A549 (cell line): Measurements from ENCODE around the gene DEDD2. TPM values are rescaled to one million over a fixed set of nuclear protein-coding genes. Genes with fewer than 3 reads are reported as not detected.

Source experiments
- ATAC-seq, 2 experiments: fragments of 200-7000 bp in 1 of 2; fragments of >200 bp in 1 of 2; cut with Nextera tagmentation in 1 of 2; cut with Tn5 transposase in 1 of 2; 3 replicates each; pipeline versions ENCODE4 v1.8.0 to v1.9.1; 2018 to 2020; ENCODE audit warnings: mild to moderate bottlenecking in 1 of 2, moderate library complexity in 1 of 2
- CTCF ChIA-PET: fragments of 300-600 bp; sonication (Branson Sonifier 250); formaldehyde crosslinking; extraction: SDS; loops from one replicate; lab custom pipeline; 2021; ENCODE audit warnings: antibody characterized with exemption, inconsistent platforms; lab: Yijun Ruan, JAX
- POLR2A ChIA-PET: fragments of 350-600 bp; formaldehyde crosslinking; extraction: SDS; loops from one replicate; lab custom pipeline; 2021; ENCODE audit warnings: antibody characterized with exemption, inconsistent platforms; lab: Yijun Ruan, JAX
- DNase-seq, 2 experiments: peaks; one replicate each; pipeline versions ENCODE4 v3.0.0 to v3.0.0-alpha.2; 2011 to 2016; ENCODE audit warnings: low read depth in 1 of 2, low spot score in 1 of 2
- FAIRE-seq: peaks from 2 replicates; lab custom pipeline; 2011; peaks lifted over from hg19 to GRCh38; lab: Jason Lieb, UNC
- H3K27ac ChIP-seq, 2 experiments: fragments of >200 bp; sonication (Bioruptor Twin); formaldehyde crosslinking; 3 replicates each; pipeline ENCODE4 v1.5.1; 2016 to 2017
- H3K4me1 ChIP-seq: fragments of >200 bp; sonication (Bioruptor Twin); formaldehyde crosslinking; 3 replicates; pipeline ENCODE4 v1.6.1; 2016
- H3K4me2 ChIP-seq: fragments of >200 bp; sonication (Bioruptor Twin); formaldehyde crosslinking; 3 replicates; pipeline ENCODE4 v1.6.1; 2016
- H3K4me3 ChIP-seq: fragments of >200 bp; sonication (Bioruptor Twin); formaldehyde crosslinking; 3 replicates; pipeline ENCODE4 v1.5.1; 2016
- H3K9me3 ChIP-seq: fragments of >200 bp; sonication (Bioruptor Twin); formaldehyde crosslinking; 3 replicates; pipeline ENCODE4 v1.6.1; 2016
- CBX2 ChIP-seq: fragments of 200-600 bp; sonication (generic); IDR thresholded peaks from 2 replicates; pipeline ENCODE4 v1.6.1; 2016; ENCODE audit warnings: low read depth, mild to moderate bottlenecking, borderline replicate concordance
- EHF ChIP-seq: fragments of 250-450 bp; sonication (Bioruptor Pico); IDR thresholded peaks from 2 replicates; pipeline ENCODE4 v1.5.0; 2020; ENCODE audit warnings: mild to moderate bottlenecking
- EHMT2 ChIP-seq: fragments of 200-600 bp; sonication (generic); IDR thresholded peaks from 2 replicates; pipeline ENCODE4 v1.6.1; 2016; ENCODE audit warnings: antibody characterized with exemption, low read depth, mild to moderate bottlenecking, moderate library complexity
- EP300 ChIP-seq, 2 experiments: fragments of >200 bp; sonication (Bioruptor Twin); formaldehyde crosslinking; IDR thresholded peaks; 2 replicates in 1 of 2; 3 replicates in 1 of 2; pipeline ENCODE4 v1.6.1; 2016 to 2017
- FOXS1 ChIP-seq: fragments of 250-450 bp; sonication (Bioruptor Pico); IDR thresholded peaks from 2 replicates; pipeline ENCODE4 v1.5.0; 2020; ENCODE audit warnings: mild to moderate bottlenecking, moderate library complexity
- HOXA7 ChIP-seq: fragments of 250-450 bp; sonication (Bioruptor Pico); IDR thresholded peaks from 2 replicates; pipeline ENCODE4 v1.5.0; 2020; ENCODE audit warnings: mild to moderate bottlenecking, moderate library complexity
- MAFK ChIP-seq: fragments of 450-650 bp; IDR thresholded peaks from 2 replicates; pipeline ENCODE4 v1.6.1; 2014; ENCODE audit not compliant: partially characterized antibody
- NPAS2 ChIP-seq: fragments of 250-450 bp; sonication (Bioruptor Pico); IDR thresholded peaks from 2 replicates; pipeline ENCODE4 v1.8.0; 2022; ENCODE audit warnings: mild to moderate bottlenecking, moderate library complexity, borderline replicate concordance
- NR3C1 ChIP-seq: fragments of >200 bp; sonication (Bioruptor Twin); formaldehyde crosslinking; IDR thresholded peaks from 3 replicates; pipeline ENCODE4 v1.6.1; 2017
- PHF8 ChIP-seq: fragments of 200-600 bp; sonication (generic); IDR thresholded peaks from 2 replicates; pipeline ENCODE4 v1.6.1; 2016; ENCODE audit warnings: low read depth, mild to moderate bottlenecking, antibody characterized with exemption, moderate library complexity, borderline replicate concordance
- RAD21 ChIP-seq, 2 experiments: fragments of >200 bp in 1 of 2; sonication (Bioruptor Twin) in 1 of 2; formaldehyde crosslinking in 1 of 2; IDR thresholded peaks in 1 of 2; conservative IDR thresholded peaks in 1 of 2; 2 replicates in 1 of 2; 3 replicates in 1 of 2; pipeline ENCODE4 v1.6.1; 2012 to 2018; ENCODE audit warnings: inconsistent platforms in 1 of 2
- RCOR1 ChIP-seq: fragments of 150-350 bp; IDR thresholded peaks from 2 replicates; pipeline ENCODE4 v1.6.1; 2014; ENCODE audit warnings: antibody characterized with exemption, low read length, low read depth
- TP53 ChIP-seq: fragments of 250-450 bp; sonication (Bioruptor Pico); IDR thresholded peaks from 2 replicates; pipeline ENCODE4 v1.5.0; 2021; ENCODE audit warnings: mild to moderate bottlenecking, moderate library complexity
- ZNF302 ChIP-seq: fragments of 250-450 bp; sonication (Bioruptor Pico); IDR thresholded peaks from 2 replicates; pipeline ENCODE4 v1.9.0; 2021; ENCODE audit warnings: inconsistent platforms, mild to moderate bottlenecking, moderate library complexity
- WGBS: methylation state at CpG from one replicate; pipeline ENCODE4 v1.1.6; 2017; ENCODE audit errors: missing lambda C conversion rate; 5-methylcytosine and 5-hydroxymethylcytosine counted together
- polyA plus RNA-seq, 4 experiments: library from polyadenylated mRNA; depleted of rRNA in 3 of 4; stranded (reverse); fragments of >200 nt; fragmentation: RNase III in 1 of 4; extraction: RNeasy Plus Mini Kit Qiagen cat#74134 plus additional on column Dnase treatment in 1 of 4; gene quantifications; 2 replicates in 3 of 4; 3 replicates in 1 of 4; pipeline ENCODE4 v1.2.3, GENCODE V29; 2011 to 2017
- TF ChIP-seq, protein P1 (sequence below): fragments of 150-350 bp; IDR thresholded peaks from 2 replicates; pipeline ENCODE4 v1.6.1; 2014; ENCODE audit warnings: low read depth, mild to moderate bottlenecking, low read length
- TF ChIP-seq, protein P2 (sequence below): fragments of >200 bp; sonication (Bioruptor Twin); formaldehyde crosslinking; IDR thresholded peaks from 2 replicates; pipeline ENCODE4 v1.6.1; 2016
- TF ChIP-seq, protein P3 (sequence below): fragments of 200-600 bp; sonication (generic); IDR thresholded peaks from 2 replicates; pipeline ENCODE4 v1.6.1; 2016; ENCODE audit warnings: antibody characterized with exemption, mild to moderate bottlenecking, moderate library complexity
- TF ChIP-seq, protein P4 (sequence below): fragments of 250-450 bp; sonication (Bioruptor Pico); IDR thresholded peaks from 2 replicates; pipeline ENCODE4 v1.5.0; 2021; ENCODE audit warnings: mild to moderate bottlenecking, moderate library complexity, borderline replicate concordance

Gene DEDD2
- polyA plus RNA-seq, 2 of the 4 experiments (the other 2 are of a cell fraction): 30.8 to 54.1 TPM

DNA sequence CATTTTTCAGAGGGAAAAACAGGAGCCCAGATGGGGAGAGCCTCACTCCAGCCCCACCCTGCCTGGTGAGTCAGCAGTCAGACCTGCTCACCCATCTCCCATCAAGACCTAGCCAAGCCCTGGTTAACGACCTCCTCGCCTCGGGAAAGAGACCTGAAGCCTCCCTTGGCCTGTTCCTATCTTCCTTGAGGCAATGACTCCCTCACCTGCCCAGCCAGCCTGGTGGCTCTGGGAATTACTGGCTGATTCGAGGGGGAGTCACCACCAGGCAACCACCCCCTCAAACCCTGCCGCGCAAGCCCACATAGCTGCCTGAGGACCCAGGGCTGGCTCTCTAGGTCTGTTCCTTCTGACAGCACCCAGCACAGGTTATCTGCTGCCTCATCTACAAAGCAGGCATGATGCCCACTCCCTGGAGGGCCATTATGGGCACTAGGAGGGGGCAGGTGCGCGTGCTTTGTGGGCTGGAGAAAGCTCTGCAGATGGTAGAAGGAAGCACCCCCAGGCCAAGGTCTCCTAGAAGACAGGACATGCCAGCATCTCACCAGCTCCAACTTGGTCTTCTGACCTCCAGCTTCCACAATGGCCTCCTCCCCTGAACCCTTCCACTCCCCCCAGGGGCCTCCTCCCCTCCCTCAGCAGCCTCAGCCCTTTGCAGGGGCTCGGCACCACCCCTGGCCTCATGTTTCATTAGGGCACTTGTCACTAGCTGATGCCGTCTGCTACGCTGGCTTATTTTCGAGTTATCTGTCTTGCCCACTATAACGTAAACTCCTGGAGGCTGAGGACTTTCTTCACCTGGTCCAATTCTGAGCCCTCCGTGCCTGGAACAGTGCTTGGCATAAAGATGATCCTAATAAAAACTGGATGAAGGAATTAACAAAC, 10.4 kb downstream of the DEDD2 start:
- ChIA-PET CTCF (interaction anchor here (0.9 to 13.0 kb wide), 15 partner anchors 9 to 99 kb away, joined by 3 to 136 read pairs (median 4); partner anchors contain the start of genes POU2F2 and ZNF526), POLR2A (no interaction called here)
- Histone ChIP-seq H3K4me2 (peak overlapping the region; percentile 33), H3K4me1 (peaks cover 23% of the 10 kb centered on the region), H3K4me3 (no peak overlapping the region), H3K9me3 (no peaks in the 10 kb centered on the region), H3K27ac (peak overlapping the region; percentile 23 to 68; a peak in 5 of 6 replicates)
- no peak for TF ChIP-seq PHF8
- TF ChIP-seq RCOR1: no peak
- 85% methylated on average over 14 of the region's 14 CpGs for WGBS
- ATAC-seq (peak; percentile 25 to 51; a peak in 4 of 6 replicates), DNase-seq (peak in 1 of 2 experiments; percentile 73), FAIRE-seq (no peak)

- POLR2A ChIA-PET: interaction anchor here (0.7 kb wide), 1 partner anchor 140 kb away, joined by 8 read pairs; no protein-coding TSS in a partner anchor
- no peak for ATAC-seq
- peaks cover 23% of the 10 kb centered on the region for H3K4me1 ChIP-seq
- TF ChIP-seq EHMT2 (no peak), CBX2 (no peak), RAD21 (conservative IDR thresholded peaks at IDR 0.05 in 1 of 2, IDR thresholded peaks at IDR 0.05 in 1 of 2) (no peak), NPAS2 (CRISPR knock-in tag) (no peak), FOXS1 (CRISPR knock-in tag) (no peak), HOXA7 (CRISPR knock-in tag) (no peak), ZNF302 (CRISPR knock-in tag) (no peak), PHF8 (no peak), RCOR1 (no peak), EHF (CRISPR knock-in tag) (no peak)
- TF ChIP-seq, protein P1, sequence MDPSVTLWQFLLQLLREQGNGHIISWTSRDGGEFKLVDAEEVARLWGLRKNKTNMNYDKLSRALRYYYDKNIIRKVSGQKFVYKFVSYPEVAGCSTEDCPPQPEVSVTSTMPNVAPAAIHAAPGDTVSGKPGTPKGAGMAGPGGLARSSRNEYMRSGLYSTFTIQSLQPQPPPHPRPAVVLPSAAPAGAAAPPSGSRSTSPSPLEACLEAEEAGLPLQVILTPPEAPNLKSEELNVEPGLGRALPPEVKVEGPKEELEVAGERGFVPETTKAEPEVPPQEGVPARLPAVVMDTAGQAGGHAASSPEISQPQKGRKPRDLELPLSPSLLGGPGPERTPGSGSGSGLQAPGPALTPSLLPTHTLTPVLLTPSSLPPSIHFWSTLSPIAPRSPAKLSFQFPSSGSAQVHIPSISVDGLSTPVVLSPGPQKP: no peak
- TF ChIP-seq, protein P2, sequence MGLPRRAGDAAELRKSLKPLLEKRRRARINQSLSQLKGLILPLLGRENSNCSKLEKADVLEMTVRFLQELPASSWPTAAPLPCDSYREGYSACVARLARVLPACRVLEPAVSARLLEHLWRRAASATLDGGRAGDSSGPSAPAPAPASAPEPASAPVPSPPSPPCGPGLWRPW: no peak
- TF ChIP-seq, all 56 proteins: peak for 0
- CTCF ChIA-PET: interaction anchor here (1.0 to 13.0 kb wide), 4 partner anchors 21 to 108 kb away, joined by 3 to 136 read pairs (median 31); partner anchors contain the start of gene POU2F2
- no peak overlapping the region for H3K4me2 ChIP-seq
- DNase-seq: no peak
- FAIRE-seq: peak; percentile 23
- H3K9me3 ChIP-seq: no peaks in the 10 kb centered on the region
- WGBS: 91% methylated on average over 6 of the region's 6 CpGs
- no peak overlapping the region for H3K4me3 ChIP-seq
- H3K27ac ChIP-seq: no peak overlapping the region
Measured at GRCh38 chr19:42204664-42205063, 12.8 kb downstream of the DEDD2 start.

DNA sequence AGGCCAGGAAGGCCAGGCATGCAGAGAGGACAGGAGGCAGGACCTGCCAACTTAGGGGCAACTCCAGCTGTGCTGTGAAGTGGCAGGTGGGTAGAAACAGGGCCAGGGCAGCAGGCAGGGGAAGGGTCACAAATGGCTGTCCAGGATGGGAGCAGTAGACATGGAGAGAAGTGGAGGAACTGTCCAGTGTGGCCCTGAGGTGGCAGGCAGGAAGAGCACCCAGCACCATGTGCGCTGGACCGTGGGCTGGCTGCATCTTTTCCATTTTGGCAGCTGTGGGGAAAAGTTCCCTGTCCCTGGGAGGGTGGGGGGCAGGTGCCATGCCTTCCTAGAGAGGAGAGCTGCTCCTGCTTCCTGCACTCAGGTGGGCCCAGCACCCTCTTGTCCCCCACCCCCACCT, 13.8 kb downstream of the DEDD2 start:
- ChIA-PET CTCF (interaction anchor here (1.2 to 13.0 kb wide), 6 partner anchors 12 to 95 kb away, joined by 4 to 136 read pairs (median 19); partner anchors contain the start of gene POU2F2), POLR2A (no interaction called here)
- H3K27ac ChIP-seq: no peak overlapping the region
- no peak for FAIRE-seq
- H3K9me3 ChIP-seq: no peaks in the 10 kb centered on the region
- ATAC-seq: no peak
- peaks cover 23% of the 10 kb centered on the region for H3K4me1 ChIP-seq
- no peak for DNase-seq
- H3K4me2 ChIP-seq: no peak overlapping the region
- no peak for TF ChIP-seq MAFK
- TF ChIP-seq, protein P3, sequence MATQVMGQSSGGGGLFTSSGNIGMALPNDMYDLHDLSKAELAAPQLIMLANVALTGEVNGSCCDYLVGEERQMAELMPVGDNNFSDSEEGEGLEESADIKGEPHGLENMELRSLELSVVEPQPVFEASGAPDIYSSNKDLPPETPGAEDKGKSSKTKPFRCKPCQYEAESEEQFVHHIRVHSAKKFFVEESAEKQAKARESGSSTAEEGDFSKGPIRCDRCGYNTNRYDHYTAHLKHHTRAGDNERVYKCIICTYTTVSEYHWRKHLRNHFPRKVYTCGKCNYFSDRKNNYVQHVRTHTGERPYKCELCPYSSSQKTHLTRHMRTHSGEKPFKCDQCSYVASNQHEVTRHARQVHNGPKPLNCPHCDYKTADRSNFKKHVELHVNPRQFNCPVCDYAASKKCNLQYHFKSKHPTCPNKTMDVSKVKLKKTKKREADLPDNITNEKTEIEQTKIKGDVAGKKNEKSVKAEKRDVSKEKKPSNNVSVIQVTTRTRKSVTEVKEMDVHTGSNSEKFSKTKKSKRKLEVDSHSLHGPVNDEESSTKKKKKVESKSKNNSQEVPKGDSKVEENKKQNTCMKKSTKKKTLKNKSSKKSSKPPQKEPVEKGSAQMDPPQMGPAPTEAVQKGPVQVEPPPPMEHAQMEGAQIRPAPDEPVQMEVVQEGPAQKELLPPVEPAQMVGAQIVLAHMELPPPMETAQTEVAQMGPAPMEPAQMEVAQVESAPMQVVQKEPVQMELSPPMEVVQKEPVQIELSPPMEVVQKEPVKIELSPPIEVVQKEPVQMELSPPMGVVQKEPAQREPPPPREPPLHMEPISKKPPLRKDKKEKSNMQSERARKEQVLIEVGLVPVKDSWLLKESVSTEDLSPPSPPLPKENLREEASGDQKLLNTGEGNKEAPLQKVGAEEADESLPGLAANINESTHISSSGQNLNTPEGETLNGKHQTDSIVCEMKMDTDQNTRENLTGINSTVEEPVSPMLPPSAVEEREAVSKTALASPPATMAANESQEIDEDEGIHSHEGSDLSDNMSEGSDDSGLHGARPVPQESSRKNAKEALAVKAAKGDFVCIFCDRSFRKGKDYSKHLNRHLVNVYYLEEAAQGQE: peak; percentile 62; the same call in 1 of the 2 replicates
- TF ChIP-seq, protein P4, sequence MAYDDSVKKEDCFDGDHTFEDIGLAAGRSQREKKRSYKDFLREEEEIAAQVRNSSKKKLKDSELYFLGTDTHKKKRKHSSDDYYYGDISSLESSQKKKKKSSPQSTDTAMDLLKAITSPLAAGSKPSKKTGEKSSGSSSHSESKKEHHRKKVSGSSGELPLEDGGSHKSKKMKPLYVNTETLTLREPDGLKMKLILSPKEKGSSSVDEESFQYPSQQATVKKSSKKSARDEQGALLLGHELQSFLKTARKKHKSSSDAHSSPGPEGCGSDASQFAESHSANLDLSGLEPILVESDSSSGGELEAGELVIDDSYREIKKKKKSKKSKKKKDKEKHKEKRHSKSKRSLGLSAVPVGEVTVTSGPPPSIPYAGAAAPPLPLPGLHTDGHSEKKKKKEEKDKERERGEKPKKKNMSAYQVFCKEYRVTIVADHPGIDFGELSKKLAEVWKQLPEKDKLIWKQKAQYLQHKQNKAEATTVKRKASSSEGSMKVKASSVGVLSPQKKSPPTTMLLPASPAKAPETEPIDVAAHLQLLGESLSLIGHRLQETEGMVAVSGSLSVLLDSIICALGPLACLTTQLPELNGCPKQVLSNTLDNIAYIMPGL (CRISPR knock-in tag): no peak
- TF ChIP-seq TP53 (CRISPR knock-in tag): no peak
- no peak for TF ChIP-seq EP300 (IDR thresholded peaks at IDR 0.05)
- no peak for TF ChIP-seq NR3C1
- H3K4me3 ChIP-seq: no peak overlapping the region
- WGBS: 98% methylated on average over 2 of the region's 2 CpGs
